K562 (cell line): ENCODE data around the gene NPR1. TPM values are rescaled to one million over a fixed set of nuclear protein-coding genes. Genes with fewer than 3 reads are reported as not detected.

Source experiments
- ATAC-seq: fragments of 200-7000 bp; cut with Tn5 transposase; 3 replicates; pipeline ENCODE4 v1.9.1; 2020; ENCODE audit warnings: moderate library complexity
- BruUV-seq: library from RNA; stranded (reverse); fragments of 400-500 nt; replicated peaks from 2 replicates; lab custom pipeline; 2021; lab: Mats Ljungman, UMichigan
- CTCF ChIA-PET: fragments of 300-600 bp; formaldehyde crosslinking; extraction: SDS; loops from one replicate; lab custom pipeline; 2021; ENCODE audit warnings: low intra/inter-chr PET ratio; lab: Yijun Ruan, JAX
- POLR2A ChIA-PET: fragments of 300-600, 350-650 bp; sonication (Branson Sonifier 250); formaldehyde crosslinking; extraction: SDS; loops from one replicate; lab custom pipeline; 2021; ENCODE audit warnings: antibody characterized with exemption, inconsistent platforms; lab: Yijun Ruan, JAX
- DNase-seq, 4 experiments: peaks; one replicate each; pipeline versions ENCODE4 v3.0.0 to v3.0.0-alpha.2; 2011 to 2018; ENCODE audit warnings: low spot score in 3 of 4, mixed read lengths in 3 of 4; ENCODE audit errors: extremely low read depth in 1 of 4
- FAIRE-seq: peaks from 2 replicates; lab custom pipeline; 2011; peaks lifted over from hg19 to GRCh38; lab: Jason Lieb, UNC
- H2AFZ ChIP-seq: 2 replicates; pipeline ENCODE4 v1.6.0; 2011; ENCODE audit warnings: low read depth, low read length, control low read depth, inconsistent platforms
- H3K27ac ChIP-seq: fragments of 200-600 bp; 3 replicates; pipeline ENCODE4 v1.8.0; 2011; ENCODE audit warnings: low read depth, mild to moderate bottlenecking, control low read depth, inconsistent platforms, low read length, moderate library complexity, mixed read lengths; ENCODE audit errors: extremely low read depth
- H3K27me3 ChIP-seq, 2 experiments: fragments of 300-600 bp in 1 of 2; 2 replicates in 1 of 2; 3 replicates in 1 of 2; pipeline versions ENCODE4 v1.6.0 to v1.8.0; 2011; ENCODE audit warnings: inconsistent platforms in 2 of 2, low read length in 2 of 2, mild to moderate bottlenecking in 1 of 2, mixed read lengths in 1 of 2, moderate library complexity in 1 of 2; ENCODE audit not compliant: control insufficient read depth in 2 of 2, insufficient read depth in 2 of 2
- H3K36me3 ChIP-seq: fragments of 300-600 bp; 3 replicates; pipeline ENCODE4 v1.8.0; 2011; ENCODE audit warnings: mild to moderate bottlenecking, low read length, inconsistent platforms; ENCODE audit not compliant: control insufficient read depth, insufficient read depth
- H3K4me1 ChIP-seq, 2 experiments: fragments of 200-600 bp in 1 of 2; replicated peaks in 1 of 2; 2 replicates in 1 of 2; 3 replicates in 1 of 2; pipeline versions ENCODE4 v1.5.1 to v1.8.0; 2011; ENCODE audit warnings: inconsistent platforms in 2 of 2, low read length in 2 of 2, mild to moderate bottlenecking in 1 of 2, mixed read lengths in 1 of 2, moderate library complexity in 1 of 2; ENCODE audit not compliant: control insufficient read depth in 2 of 2, insufficient read depth in 2 of 2
- H3K4me2 ChIP-seq: 2 replicates; pipeline ENCODE4 v1.6.1; 2011; ENCODE audit warnings: low read length, control low read depth, inconsistent platforms, mixed read lengths; ENCODE audit not compliant: insufficient read depth
- H3K4me3 ChIP-seq: fragments of 200-600 bp; sonication (generic), shearing (Covaris generic); 2 replicates; pipeline ENCODE4 v1.5.1; 2016; ENCODE audit warnings: control low read depth, inconsistent platforms
- H3K79me2 ChIP-seq: fragments of 200-600 bp; 3 replicates; pipeline ENCODE4 v1.8.0; 2011; ENCODE audit warnings: low read length, inconsistent platforms; ENCODE audit not compliant: control insufficient read depth, insufficient read depth
- H3K9ac ChIP-seq, 2 experiments: 2 replicates each; pipeline versions ENCODE4 v1.6.0 to v1.6.1; 2011; ENCODE audit warnings: low read depth in 2 of 2, low read length in 2 of 2, control low read depth in 1 of 2, inconsistent platforms in 1 of 2, mild to moderate bottlenecking in 1 of 2, mixed read lengths in 1 of 2; ENCODE audit not compliant: insufficient read depth in 1 of 2
- H3K9me1 ChIP-seq: one replicate; pipeline ENCODE4 v1.6.0; 2011; ENCODE audit warnings: inconsistent platforms, mild to moderate bottlenecking, low read length, moderate library complexity; ENCODE audit not compliant: control insufficient read depth, insufficient read depth
- H3K9me3 ChIP-seq: replicated peaks from 2 replicates; pipeline ENCODE4 v1.5.1; 2011; ENCODE audit warnings: low read depth, low read length, inconsistent platforms; ENCODE audit not compliant: control insufficient read depth, insufficient read depth
- H4K20me1 ChIP-seq: replicated peaks from 2 replicates; pipeline ENCODE4 v1.6.1; 2011; ENCODE audit warnings: low read length, inconsistent platforms, mixed read lengths; ENCODE audit not compliant: control insufficient read depth, insufficient read depth
- CAMTA2 ChIP-seq: fragments of 250-450 bp; sonication (Bioruptor Pico); conservative IDR thresholded peaks from 2 replicates; pipeline ENCODE4 v1.5.1; 2022
- CBX3 ChIP-seq, 2 experiments: IDR thresholded peaks; 1 replicate in 1 of 2; 2 replicates in 1 of 2; pipeline ENCODE4 v1.6.1; 2012; ENCODE audit warnings: inconsistent platforms in 2 of 2, low read length in 2 of 2, borderline replicate concordance in 1 of 2, control low read depth in 1 of 2
- CCNT2 ChIP-seq: IDR thresholded peaks from 2 replicates; pipeline ENCODE4 v1.6.1; 2011; ENCODE audit warnings: borderline replicate concordance, low read depth, mild to moderate bottlenecking, moderate library complexity, mixed read lengths, low read length; ENCODE audit not compliant: insufficient read length; ENCODE audit errors: extremely low read depth
- FOXM1 ChIP-seq, 2 experiments: fragments of 450-650 bp in 1 of 2; sonication (generic) in 1 of 2; formaldehyde crosslinking in 1 of 2; IDR thresholded peaks; 2 replicates each; pipeline versions ENCODE4 v1.6.1 to v1.9.0; 2017 to 2022; ENCODE audit warnings: low read depth in 2 of 2, mild to moderate bottlenecking in 2 of 2, missing genetic modification reagents in 1 of 2, moderate library complexity in 1 of 2
- GTF2E2 ChIP-seq: fragments of 200-800 bp; sonication (Bioruptor generic); IDR thresholded peaks from 2 replicates; pipeline ENCODE4 v1.6.1; 2016; ENCODE audit warnings: missing genetic modification characterization, missing compliant biosample characterization
- NCOR1 ChIP-seq: fragments of 450-650 bp; IDR thresholded peaks from 2 replicates; pipeline ENCODE4 v1.6.1; 2016; ENCODE audit warnings: mild to moderate bottlenecking, moderate library complexity
- POLR3G ChIP-seq: IDR thresholded peaks from 2 replicates; pipeline ENCODE4 v1.6.1; 2011; ENCODE audit not compliant: insufficient read length, insufficient replicate concordance; ENCODE audit errors: extremely low read depth
- RUNX1 ChIP-seq: sonication (generic); IDR thresholded peaks from 2 replicates; pipeline ENCODE4 v1.6.1; 2016; ENCODE audit warnings: antibody characterized with exemption, low read depth
- STAT5B ChIP-seq: fragments of 250-450 bp; sonication (Bioruptor Pico); IDR thresholded peaks from 2 replicates; pipeline ENCODE4 v1.8.0; 2021; ENCODE audit warnings: mild to moderate bottlenecking, inconsistent platforms
- ZBTB40 ChIP-seq, 2 experiments: fragments of 450-650 bp in 1 of 2; sonication (generic) in 1 of 2; formaldehyde crosslinking in 1 of 2; IDR thresholded peaks; 2 replicates each; pipeline versions ENCODE4 v1.7.1 to v1.9.0; 2016 to 2022; ENCODE audit warnings: inconsistent platforms in 1 of 2, mild to moderate bottlenecking in 1 of 2, missing genetic modification reagents in 1 of 2
- WGBS: fragments of 100-300 bp; shearing (Covaris generic); methylation state at CpG from one replicate; pipeline ENCODE4 v1.1.6; 2016; ENCODE audit warnings: low coverage, mixed read lengths; ENCODE audit not compliant: insufficient coverage; ENCODE audit errors: missing lambda C conversion rate; 5-methylcytosine and 5-hydroxymethylcytosine counted together
- in situ Hi-C: fragments of 300-500 bp; cut with MboI; formaldehyde crosslinking; loops from 4 replicates; pipeline ENCODE4 v1.15.0; 2018; ENCODE audit warnings: inconsistent platforms, mixed read lengths
- intact Hi-C: fragments of 100-400 bp; cut with micrococcal nuclease; formaldehyde crosslinking; loops from 2 replicates; pipeline ENCODE4 v1.14.2; 2022
- polyA plus RNA-seq, 8 experiments: library from polyadenylated mRNA; depleted of rRNA in 4 of 8; stranded (reverse) in 5 of 8; unstranded in 3 of 8; fragments of >200 nt; fragmentation: Nextera tagmentation in 2 of 8; fragmentation: Illumina TruSeq in 1 of 8; extraction: Ambion mirVana in 2 of 8; extraction: Trizol in 1 of 8; gene quantifications; 2 replicates each; pipeline versions ENCODE4 v1.2.1 to v1.2.3, GENCODE V29; 2011 to 2014; ENCODE audit warnings: inconsistent platforms in 1 of 8, missing spikeins in 1 of 8
- total RNA-seq, 7 experiments: library from RNA; depleted of rRNA in 6 of 7; stranded (reverse); fragments of >200 nt in 6 of 7; fragmentation: Illumina TruSeq in 2 of 7; extraction: Trizol in 2 of 7; gene quantifications; 2 replicates each; pipeline versions ENCODE4 v1.2.1 to v1.2.3, GENCODE V29; 2011 to 2021; ENCODE audit warnings: low replicate concordance in 1 of 7

The NPR1 gene
- total and polyA plus RNA-seq, 9 of the 15 experiments (the other 6 are each of a cell fraction or from before 2014, with no cell fraction given) = 0.05 to 0.16 (median 0.06) TPM; not detected in 6

DNA sequence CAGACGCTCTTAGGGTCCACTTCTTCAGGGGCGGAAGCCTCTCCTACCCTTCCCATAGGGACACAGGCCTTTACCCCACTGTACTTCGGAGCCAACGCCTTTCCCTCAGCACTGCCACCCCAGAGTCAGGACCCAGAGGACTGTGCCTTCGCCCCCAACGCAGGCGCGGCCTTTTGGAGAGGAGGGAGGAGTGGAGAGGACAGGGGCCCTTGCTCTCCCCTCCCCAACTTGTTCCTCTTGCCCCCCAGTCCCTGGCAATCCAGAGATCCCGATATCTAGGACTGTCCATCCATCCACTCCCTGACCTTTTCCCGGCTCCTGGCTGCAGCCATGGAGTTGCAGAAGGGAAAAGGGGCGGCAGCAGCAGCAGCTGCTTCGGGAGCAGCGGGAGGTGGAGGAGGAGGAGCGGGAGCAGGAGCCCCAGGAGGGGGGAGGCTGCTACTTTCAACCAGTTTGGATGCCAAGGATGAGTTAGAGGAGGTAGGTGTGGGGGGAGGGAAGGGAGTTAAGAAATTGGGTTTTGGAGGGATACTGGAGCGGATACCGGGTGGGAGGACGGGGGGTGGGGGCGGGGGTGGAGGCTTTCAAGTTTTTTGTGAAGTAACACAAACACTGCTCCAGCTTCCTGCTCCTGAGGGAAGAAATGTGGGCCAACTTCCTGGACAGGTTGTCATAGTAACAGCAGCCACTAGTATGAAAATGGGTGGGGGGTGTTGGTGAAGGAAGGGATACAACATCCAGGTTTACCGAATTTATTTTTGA, 50.0 kb downstream of the NPR1 start:
- Histone ChIP-seq H3K4me2 (peak overlapping the region; percentile 94), H4K20me1 (no peaks in the 10 kb centered on the region), H3K27me3 (no peaks in the 10 kb centered on the region), H3K79me2 (peaks cover 15% of the 10 kb centered on the region), H3K36me3 (no peaks in the 10 kb centered on the region), H3K9me3 (no peaks in the 10 kb centered on the region), H3K27ac (peak overlapping the region; percentile 94), H3K9me1 (no peaks in the 10 kb centered on the region), H3K9ac (peak overlapping the region; percentile 94 to 100), H3K4me1 (peaks cover 7 to 11% of the 10 kb centered on the region in 2 experiments; a peak in 4 of 5 replicates), H3K4me3 (peak overlapping the region; percentile 84), H2AFZ (peak overlapping the region; percentile 74)
- in situ Hi-C loops = no loop called here
- TSS peak; percentile 89 for BruUV-seq
- POLR2A ChIA-PET = interaction anchor here (0.5 to 2.2 kb wide), 6 partner anchors 13 to 262 kb away, joined by 3 to 12 read pairs (median 4); partner anchors contain the start of gene RPS27
- ATAC-seq = peak; percentile 47
- peak; percentile 36 to 49 (median 42) for DNase-seq
- 2% methylated on average over 12 of the region's 19 CpGs for WGBS
- FAIRE-seq = no peak
- CTCF ChIA-PET = no interaction called here
- intact Hi-C loops = no loop called here
- TF ChIP-seq CBX3 (IDR thresholded peaks at IDR 0.05; ENCODE audit: borderline replicate concordance in 1 of 2, low read length in 2 of 2) (no peak), FOXM1 (IDR thresholded peaks at IDR 0.05; ENCODE audit: low read depth) (no peak), FOXM1 (CRISPR knock-in tag; IDR thresholded peaks at IDR 0.05; ENCODE audit: low read depth) (no peak), CAMTA2 (CRISPR knock-in tag) (no peak), POLR3G (no peak), GTF2E2 (tag) (0 out of 2 replicates have a peak, but pooled peaks have one; percentile 19), ZBTB40 (IDR thresholded peaks at IDR 0.05) (no peak), ZBTB40 (CRISPR knock-in tag; IDR thresholded peaks at IDR 0.05) (no peak), NCOR1 (no peak), RUNX1 (no peak), STAT5B (CRISPR knock-in tag) (no peak), CCNT2 (no peak)
